IPS DF 19.7 (cell line): ENCODE measurements around the gene PCBP3.

Source experiments
- DNase-seq: peaks from one replicate; pipeline ENCODE4 v3.0.0-alpha.2; 2013; ENCODE audit warnings: low read depth, low spot score

PCBP3 gene

DNA sequence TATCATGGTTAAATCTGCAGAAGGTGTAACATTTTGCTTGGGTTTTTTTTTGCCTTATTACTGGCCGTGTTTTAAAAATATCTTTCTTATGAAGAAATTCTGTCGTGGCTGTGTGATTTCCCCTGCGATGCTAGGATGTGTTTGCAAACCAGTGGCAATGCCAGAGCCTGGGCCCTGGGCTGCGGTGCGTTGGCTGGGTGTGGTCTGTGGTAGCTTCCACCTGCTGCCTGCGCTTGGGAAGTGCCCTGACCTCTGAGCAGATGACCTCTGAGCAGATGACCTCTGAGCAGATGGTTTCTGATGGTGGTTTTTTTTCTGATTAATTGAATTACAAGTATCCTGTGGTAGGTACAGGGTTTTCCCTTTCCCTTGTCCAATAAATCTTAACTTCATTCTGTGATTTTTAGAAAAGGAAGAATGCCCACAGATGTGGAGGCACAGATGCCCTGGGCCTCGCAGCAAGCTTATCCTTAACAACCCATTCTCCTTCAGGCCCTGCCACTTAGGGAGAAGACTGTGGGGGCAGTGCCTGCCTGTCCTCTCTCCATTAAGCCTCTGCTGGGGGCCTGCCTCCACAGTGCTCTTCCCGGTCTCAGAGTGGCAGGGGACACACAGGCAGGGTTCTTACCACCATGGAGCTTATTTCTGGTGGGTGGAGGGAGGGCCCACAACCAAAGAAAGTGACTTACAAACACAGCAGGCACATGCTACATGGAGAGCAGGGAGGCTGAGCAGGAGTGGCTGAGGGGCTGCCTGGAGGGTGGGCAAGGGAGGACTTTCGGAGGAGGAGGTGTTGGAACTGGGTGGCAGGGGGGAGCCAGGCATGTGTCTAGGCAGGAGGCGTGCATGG is 81.7 kb downstream of the PCBP3 start:
- no peak for DNase-seq

DNA sequence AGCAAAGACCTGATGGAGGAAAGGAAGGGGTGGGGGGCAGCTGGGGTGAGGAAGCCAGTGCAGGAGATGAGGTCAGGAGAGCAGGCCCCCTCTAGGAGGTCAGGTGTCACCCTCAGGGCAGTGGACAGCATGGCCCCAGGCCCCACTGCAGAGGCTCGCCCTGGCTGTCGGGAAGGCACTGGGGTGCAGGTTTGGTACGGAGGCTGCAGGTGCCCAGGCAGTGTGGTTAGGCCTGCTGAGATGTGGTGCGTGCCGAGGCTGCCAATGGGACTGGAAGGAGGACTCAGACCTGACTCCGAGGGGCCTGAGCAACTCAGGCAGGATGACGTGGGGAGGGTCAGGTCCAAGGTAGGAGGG is 82.3 kb downstream of the PCBP3 start:
- DNase-seq, result no peak

DNA sequence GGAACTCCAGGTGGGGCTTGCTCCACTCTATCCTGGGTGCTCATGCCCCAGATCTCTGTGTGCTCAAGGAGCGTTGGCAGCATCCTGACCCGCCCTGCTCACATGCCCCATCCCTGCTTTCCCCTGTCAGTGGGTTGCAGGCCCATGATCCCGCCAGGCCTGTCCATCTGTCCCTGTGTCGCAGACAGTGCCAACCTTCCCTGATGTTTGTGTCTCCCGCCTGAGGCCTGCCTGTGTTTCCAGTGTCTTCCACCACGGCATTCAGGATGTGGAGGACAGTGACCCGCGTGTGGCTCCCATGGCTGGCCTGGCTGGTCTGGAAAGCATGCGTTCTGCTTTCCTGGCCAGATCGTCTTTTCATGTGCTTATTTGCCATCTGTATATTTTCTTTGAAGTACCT is 82.9 kb downstream of the PCBP3 start:
- DNase-seq, result no peak

DNA sequence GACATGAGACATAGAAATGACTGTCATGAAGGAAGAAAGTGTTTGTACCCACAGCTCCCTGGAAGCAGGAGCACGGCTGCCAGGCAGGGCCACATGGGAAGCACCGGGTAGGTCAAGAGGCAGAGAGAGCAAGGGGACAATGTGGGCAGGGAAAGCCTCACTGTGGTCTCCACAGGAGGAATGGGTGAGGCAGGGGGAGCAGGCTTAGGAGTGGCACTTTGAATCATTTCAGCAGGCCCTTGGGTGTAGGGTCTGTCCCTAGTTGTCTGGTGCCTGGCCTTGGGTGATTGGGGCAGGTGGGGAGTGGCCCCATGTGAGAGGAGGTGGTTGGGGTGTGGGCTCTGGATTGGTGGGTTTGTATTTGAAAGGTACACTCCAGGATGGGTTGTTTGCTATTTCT is 83.9 kb downstream of the PCBP3 start:
- DNase-seq, result no peak

DNA sequence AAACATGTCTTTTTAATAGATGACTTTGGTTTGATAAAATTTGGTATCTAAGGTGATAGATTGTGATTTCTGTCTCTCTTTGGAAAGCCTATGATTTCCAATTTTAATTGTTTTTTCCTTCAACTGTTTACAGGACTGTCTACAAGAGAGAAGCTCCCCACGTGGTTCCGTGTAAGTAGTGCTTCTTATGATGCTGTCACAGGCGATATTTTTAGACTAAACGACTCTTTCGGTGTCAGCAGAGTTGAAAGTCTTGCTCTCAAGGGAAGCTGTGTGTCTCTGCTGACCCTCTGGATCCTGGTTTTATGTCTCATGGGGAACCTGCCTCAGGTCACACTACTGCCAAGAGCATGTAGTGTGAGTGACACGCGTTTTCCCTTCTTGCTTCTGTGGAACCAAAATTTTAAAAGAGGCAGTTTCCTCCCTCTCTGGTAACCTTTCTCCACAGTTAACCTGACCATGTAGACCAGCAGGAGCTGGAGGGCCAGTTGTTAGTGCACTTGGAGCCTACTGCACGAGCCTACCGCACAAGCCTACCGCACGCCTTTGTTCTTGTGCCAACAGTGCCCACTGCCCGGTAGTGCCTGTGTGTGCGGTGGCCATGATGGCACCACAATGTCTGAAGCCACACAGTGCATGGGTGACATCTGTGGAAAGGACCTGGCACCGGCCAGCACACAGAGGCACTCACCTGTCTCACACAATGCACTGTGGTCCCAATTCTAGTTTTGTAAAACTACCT is 91.9 kb downstream of the PCBP3 start:
- no peak for DNase-seq

DNA sequence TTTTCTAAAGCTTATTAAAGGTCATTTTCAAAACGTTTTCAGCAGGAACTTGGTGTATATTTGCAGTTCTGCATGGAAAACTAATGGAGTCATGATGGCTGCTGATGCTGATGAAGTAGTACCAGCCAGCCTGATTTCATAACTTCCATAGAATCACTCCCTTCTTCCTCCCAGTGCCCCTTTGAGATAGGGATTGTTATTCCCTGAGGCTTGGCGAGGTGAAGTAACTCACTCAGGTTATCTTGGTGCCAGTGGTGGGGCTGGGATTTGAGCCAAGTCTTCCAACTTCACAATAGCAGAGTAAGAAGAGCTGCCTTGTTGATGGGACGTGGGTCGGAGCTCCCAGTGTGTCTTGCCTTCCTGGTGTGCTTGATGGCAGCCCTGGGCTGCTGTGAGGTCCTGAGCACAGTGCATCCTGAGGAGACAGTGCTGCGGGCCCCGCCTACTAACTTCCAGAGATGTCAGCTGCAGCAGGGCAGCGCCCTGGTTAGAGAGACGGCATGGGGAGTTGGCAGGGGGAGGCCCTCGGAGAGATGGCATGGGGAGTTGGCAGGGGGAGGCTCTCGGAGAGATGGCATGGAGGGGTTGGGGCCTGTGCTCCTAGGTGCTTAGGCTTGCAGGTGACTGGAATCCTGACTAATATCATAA is 92.6 kb downstream of the PCBP3 start:
- no peak for DNase-seq

DNA sequence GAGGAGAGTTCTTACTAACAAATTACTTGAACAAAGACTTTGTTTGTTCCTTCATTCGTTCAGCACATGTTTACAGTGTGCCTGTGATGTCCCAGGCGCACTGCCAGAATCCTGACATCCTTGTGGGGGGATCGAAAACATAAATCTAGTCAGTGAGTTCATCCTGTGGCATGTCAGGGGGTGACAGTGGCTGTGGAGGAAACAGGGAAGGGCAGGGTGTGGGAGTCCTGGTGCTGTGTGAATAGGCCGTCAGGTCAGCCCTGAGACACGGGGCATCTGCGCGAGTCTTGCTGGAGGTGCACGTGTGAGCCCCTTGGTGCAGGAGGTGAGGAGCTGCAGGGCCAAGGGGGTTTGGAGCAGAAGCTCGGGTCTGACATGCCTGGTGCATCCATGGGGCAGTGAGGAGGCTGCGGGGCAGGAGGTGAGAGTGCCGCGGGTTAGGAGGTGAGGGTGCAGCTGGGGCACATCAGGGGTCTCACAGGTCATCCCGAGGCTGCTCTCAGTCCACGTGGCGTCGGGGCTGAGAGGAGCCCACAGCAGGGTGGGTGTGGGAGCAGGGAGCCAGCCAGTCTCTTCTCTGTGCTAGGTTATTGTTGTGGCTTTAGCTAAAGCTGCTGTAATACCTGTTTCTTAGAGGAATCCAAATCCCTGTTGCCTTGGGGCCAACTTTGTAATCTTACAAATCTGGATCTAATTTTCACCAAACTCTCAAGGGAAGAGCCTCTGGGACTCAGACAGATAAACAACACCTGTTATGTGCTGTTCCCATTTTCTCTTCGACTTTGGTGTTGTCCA is 93.4 kb downstream of the PCBP3 start:
- DNase-seq, result no peak

DNA sequence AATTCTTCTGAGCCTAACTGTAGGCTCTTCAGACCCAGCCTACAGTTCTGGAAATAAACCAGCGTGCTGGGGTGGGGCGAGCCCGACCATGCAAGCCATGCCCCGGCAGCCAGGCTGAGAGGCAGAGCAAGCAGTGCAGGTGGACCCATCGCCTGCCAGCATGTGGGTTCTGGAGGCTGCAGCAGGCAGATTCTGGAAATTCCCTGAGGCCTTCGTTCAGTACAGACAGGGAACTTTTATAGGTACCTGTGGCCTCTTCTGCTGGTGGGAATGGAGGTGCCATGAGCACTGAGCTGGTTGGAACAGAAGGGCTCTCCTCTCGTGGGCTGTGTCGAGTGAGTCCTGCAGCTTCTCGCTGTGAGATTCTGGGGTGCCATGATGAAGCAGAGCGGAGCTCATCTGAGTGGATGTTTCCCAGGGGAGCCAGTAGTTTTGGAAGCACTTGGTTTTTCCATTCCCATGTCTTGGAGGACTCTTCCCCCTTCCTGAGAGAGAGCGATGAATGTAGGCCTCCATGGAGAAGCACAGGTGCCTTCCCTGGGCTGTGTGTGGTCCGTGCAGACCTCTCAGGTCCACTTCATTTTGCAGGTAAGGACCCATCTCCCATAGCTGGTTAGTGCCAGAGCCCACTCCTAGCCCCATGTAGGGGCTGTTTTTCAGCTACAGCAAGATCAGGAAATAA is 94.1 kb downstream of the PCBP3 start:
- DNase-seq, result no peak

DNA sequence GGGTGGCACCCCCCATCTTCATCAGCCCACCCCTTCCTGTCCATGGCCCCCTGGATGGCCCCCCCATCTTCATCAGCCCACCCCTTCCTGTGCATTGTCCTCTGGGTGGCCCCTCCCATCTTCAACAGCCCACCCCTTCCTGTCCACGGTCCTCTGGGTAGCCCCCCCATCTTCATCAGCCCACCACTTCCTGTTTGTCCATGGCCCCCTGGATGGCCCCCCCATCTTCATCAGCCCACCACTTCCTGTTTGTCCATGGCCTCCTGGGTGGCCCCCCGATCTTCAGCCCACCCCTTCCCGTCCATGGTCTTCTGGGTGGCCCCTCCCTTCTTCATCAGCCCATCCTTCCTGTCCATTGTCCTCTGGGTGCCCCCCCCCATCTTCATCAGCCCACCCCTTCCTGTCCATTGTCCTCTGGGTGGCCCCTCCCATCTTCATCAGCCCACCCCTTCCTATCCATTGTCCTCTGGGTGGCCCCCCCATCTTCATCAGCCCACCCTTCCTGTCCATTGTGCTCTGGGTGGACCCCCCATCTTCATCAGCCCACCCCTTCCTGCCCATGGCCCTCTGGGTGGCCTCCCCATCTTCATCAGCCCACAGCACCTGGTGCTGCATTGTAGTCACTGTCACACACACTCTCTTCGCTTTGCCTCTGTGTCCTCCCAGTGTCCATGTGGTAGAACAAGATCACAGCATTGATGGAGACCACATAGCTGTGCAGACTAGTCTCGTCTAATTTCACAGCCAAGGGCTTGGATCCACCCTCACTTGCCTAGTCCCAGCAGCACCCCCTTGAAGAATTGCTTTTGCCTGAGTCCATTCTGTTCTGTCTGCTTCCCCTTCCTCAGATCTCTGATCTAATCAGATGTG is 95.9 kb downstream of the PCBP3 start:
- no peak for DNase-seq

DNA sequence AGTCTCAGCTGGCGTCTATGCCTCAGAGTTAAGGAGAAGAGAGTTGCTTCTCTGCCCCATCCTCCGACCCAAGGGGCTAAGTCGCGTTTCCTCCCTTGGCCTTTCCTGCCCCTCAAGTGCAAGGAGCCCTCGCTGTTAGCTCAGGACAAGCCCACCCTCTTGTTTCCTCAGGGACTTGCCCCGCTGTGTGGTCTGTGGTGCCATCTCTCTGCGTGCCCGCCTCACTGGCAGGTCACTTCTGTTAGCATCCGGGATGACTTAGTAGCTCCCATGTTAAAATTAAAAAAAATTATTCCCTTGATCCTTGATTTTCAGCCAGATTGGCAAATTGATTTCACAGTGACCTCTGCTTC is 96.5 kb downstream of the PCBP3 start:
- DNase-seq, result no peak

DNA sequence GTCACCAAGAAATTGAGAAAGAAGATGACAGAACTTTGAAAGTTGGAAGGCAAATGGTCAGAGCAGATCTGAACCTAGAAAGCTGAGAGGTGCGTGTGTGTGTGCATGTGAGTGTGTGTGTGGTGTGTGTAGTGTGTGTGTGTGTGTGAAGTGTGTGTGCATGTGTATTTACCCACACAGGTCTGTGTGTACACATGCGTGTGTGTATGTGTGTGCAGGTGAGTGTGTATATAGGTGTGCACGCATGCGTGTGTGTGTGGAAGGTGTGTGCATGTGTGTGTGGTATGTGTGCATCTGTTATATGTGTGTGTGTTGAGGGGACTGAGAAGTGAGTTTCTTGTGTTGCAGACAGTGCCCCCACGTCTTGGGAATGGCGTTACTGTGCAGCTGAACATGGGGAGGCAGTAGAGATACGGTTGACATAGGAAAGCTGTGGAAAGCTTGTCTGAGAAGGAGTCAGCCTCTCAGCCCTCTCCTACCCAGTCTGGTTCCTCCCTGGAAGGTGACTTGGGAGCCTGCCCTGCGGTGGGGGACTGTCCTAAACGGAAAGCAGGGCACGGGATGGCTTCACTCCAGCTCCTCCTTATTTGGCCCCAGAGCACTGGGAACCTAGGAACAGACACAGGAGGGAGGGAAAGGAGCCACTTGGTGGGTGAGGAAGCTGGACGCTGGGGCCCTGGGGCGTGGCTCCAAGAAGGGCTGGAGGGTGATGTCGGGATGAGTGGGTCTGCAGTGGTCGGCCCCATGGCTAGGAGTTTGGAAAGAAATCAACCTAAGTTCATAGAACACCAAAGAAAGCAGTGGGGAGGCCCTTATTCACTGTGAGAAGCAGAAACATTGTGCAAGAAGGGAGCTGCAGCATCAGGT is 97.2 kb downstream of the PCBP3 start:
- no peak for DNase-seq

DNA sequence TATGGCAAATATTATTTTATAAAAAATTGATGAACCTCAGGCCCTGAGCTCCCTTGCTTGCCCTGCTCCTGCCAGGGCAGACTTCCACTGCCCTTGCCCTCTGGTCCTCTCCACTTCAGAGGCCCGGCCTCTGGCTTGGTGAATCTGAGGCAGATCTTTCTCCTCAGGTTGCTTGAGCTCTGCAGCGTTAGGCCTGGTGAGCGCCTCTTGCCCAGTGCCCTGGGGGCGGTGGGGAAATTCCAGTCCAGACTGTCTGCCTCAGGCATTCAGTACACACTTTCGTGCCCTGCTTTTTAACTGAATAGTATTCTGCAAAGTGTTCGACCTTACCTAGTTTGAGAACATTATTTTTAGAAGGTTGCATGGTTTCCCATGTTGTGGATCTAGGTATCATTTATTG is 98.2 kb downstream of the PCBP3 start:
- DNase-seq, result no peak

DNA sequence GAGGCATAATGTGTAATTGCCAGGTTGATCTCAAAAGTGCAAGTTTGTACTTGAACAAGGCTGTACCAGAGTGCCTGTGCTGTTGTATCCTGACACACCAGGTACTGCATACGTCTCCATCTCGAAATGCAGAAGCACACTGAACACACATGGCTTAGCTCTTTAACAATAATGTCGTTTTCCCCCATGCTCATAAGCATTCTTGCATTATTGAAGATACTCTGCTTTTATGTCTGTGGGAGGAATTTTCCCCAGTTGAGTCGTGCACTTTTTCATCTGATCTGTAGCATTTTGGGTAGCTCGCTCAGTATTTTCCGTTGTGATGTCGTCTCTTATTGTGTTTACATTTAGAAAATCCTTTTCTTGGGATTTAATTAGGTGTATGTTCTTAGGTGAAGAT is 98.7 kb downstream of the PCBP3 start:
- no peak for DNase-seq

DNA sequence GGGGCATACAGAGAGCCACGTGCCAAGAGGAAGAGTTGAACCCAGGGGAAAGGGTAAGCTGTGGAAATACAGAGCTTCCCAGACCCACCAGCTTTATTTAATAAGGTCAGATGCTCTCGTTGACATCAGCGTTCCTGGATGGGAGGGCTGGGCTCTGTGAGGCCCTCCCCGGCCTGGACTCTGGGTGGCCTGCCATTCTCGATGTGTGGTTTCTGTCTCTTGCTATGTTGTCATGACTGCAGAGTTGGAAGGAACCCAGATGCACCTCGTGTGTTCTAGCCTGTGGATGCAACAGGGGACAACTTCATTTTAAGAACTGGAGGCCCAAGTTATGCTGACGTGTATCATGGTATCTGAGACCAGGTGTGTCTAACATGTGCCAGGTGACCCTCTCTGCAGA is 101.7 kb downstream of the PCBP3 start:
- DNase-seq, result no peak

DNA sequence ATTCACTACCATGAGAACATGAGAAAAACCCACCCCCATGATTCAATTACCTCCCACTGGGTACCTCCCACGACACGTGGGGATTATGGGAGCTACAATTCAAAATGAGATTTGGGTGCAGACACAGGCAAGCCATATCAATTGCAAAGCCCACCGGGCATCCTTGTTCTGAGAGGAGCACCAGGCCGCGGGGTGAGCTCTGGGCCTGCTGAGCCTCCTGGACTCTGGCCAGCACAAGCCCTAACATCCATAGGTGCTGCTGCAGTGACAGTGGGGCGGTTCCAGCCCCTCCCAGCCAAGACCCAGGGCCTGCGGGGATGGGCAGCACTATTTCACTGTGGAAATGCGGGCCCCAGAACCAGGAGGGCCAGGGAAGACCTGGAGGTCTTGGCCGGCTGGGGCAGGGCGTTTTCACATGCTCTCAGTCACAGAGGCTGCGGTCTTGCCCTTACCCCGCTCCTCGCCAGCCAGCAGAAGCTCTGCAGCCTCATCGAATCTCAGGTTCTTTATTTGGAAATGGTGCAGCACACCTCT is 103.8 kb downstream of the PCBP3 start:
- DNase-seq, result no peak

DNA sequence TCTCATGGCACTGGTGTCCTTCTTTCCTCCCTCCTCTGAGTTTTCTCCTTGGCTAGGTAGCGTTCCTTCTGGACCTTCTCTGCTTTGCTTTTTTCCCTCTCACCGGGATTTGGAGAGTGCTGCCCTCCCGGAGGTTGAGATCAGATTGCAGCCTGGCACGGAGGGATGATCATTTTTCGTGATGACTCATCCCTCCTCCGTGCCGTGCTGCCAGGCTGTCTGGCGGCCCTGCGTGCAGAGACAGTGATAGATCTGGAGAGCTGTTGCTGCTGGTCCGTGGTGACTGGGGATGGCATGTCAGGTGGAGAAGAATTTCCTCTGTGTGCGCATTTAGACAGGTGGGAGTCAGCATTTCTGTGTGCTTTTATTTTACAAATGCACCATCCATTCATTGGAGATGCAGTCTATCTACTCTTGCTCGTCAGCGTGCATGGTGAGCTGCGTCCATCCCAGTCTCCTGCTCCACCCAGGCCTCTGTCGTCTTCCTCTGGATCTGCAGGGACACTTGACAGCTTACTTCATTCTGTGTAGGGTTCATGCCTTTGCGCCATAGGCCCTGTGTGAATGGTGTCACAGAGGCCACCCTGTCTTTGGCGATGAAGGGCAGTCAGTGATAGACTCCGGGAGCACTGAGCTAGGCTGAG is 104.4 kb downstream of the PCBP3 start:
- DNase-seq, result no peak

DNA sequence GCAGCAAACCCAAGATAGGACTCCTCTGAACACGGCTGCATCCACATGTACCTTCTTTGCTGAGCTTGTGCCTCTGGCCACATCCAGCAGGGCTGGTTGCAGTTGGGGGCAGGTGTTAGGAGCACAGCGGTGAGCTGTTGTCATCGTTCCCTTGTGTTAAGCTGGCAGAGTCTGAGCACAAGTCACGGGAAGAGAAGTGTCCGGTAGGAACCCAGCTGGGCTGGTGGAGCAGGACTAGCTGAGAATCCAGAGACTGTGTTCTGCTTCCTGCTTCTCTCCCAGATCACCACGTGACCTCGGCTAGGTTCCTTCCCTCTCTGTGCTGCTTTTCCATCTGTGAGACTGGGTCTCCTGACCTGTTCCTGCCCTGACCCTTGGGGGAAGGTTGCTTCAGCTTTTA is 105.1 kb downstream of the PCBP3 start:
- DNase-seq, result no peak

DNA sequence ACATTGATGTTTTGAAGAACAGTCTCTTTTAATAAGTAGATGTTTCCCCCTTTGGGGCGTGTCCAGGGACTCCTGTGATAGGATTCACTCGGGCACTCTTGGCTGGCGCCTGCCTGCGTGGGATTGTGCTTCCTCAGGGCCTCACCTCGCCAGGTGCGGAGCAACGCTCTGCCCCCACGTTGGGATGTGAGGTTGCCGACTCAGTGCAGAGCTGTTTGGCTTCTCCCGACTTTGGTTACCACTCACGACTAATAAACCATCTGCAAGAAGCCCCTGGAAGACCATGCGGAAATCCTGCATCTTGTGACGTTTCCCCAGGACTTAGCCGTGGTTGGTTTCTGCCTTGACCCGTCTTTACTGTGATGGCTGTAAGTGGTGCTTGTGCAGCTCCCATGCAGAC is 106.4 kb downstream of the PCBP3 start:
- DNase-seq, result no peak

DNA sequence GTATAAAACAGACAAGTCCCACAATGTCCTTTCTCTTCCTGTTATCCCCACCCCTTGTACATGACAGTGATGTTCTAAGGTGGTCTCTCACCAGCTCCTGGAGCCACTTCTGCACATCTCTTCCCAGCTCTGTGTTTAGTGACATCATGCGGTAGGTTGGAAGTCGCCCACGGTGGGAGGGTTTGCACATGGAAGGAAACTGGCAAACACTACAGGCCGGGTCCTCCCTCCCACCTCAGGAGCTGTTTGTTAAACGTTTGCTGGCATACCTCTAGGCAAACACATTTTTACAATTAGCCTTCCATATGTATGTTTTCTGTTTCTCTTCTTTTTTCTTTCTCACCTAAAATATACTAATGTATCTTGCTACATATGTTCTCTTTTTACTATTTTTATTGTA is 107.4 kb downstream of the PCBP3 start:
- DNase-seq, result no peak
